Measurements from ENCODE around the gene TNFRSF1B.
A peak's percentile ranks its signal among the peaks of the same experiment; 100 is the strongest.

The TNFRSF1B gene

GRCh38 chr1:12161662-12162458, 4.9 kb upstream of the TNFRSF1B start (continued):
- TF ChIP-seq ZNF530 (tag by site-specific recombination; IDR thresholded peaks at IDR 0.05; ENCODE audit: low read depth) (no peak), HOXC10 (CRISPR knock-in tag; IDR thresholded peaks at IDR 0.05) (no peak), ZNF624 (tag by site-specific recombination; IDR thresholded peaks at IDR 0.05) (no peak), ZBTB11 (tag by site-specific recombination; conservative IDR thresholded peaks at IDR 0.05; ENCODE audit: low read depth) (no peak), YY1 (tag by site-specific recombination; IDR thresholded peaks at IDR 0.05) (no peak), BCL11A (tag by site-specific recombination; IDR thresholded peaks at IDR 0.05; ENCODE audit: low read depth) (peak; percentile 46; the same call in 1 of the 2 replicates), KLF1 (tag by site-specific recombination; IDR thresholded peaks at IDR 0.05) (peak; percentile 72), EGR2 (tag by site-specific recombination; IDR thresholded peaks at IDR 0.05; ENCODE audit: low read depth) (no peak), OSR2 (tag by site-specific recombination; IDR thresholded peaks at IDR 0.05) (peak; percentile 71)

- H3K27ac ChIP-seq (ENCODE audit: extremely low read depth, low read depth, low read length) = no peak overlapping the region
Measured at GRCh38 chr1:12162459-12163137, 4.2 kb upstream of the TNFRSF1B start.

GRCh38 chr1:12163210-12163609, 3.6 kb upstream of the TNFRSF1B start:
- Histone ChIP-seq H3K36me3 (ENCODE audit: control insufficient read depth in 2 of 2, insufficient read depth in 1 of 2, low read length in 2 of 2) (no peaks in the 10 kb centered on the region), H3K4me3 (ENCODE audit: low read depth, low read length) (no peak overlapping the region), H3K4me1 (ENCODE audit: control insufficient read depth, insufficient read depth, low read length) (no peaks in the 10 kb centered on the region), H3K9me3 (ENCODE audit: control insufficient read depth, insufficient read depth, low read depth, low read length) (no peaks in the 10 kb centered on the region), H3K27ac (ENCODE audit: extremely low read depth, low read depth, low read length) (no peak overlapping the region)
- CTCF ChIA-PET = interaction anchor here (3.0 kb wide), 1 partner anchor 38 kb away, joined by 15 read pairs; no protein-coding TSS in a partner anchor
- TF ChIP-seq ZNF146 (tag by site-specific recombination; IDR thresholded peaks at IDR 0.05) = no peak
- 0 out of 2 replicates have a peak, but pooled peaks have one; percentile 3 for TF ChIP-seq ZNF24 (tag by site-specific recombination; IDR thresholded peaks at IDR 0.05)
- POLR2A ChIA-PET = no interaction called here

More at GRCh38 chr1:12162459-12163137, 4.2 kb upstream of the TNFRSF1B start:
- Histone ChIP-seq H3K4me3 (ENCODE audit: low read depth, low read length) (no peak overlapping the region), H3K36me3 (ENCODE audit: control insufficient read depth in 2 of 2, insufficient read depth in 1 of 2, low read length in 2 of 2) (no peaks in the 10 kb centered on the region), H3K9me3 (ENCODE audit: control insufficient read depth, insufficient read depth, low read depth, low read length) (no peaks in the 10 kb centered on the region), H3K4me1 (ENCODE audit: control insufficient read depth, insufficient read depth, low read length) (no peaks in the 10 kb centered on the region)
- TF ChIP-seq PRDM4 (tag by site-specific recombination; IDR thresholded peaks at IDR 0.05) (no peak), ZBTB20 (tag by site-specific recombination; IDR thresholded peaks at IDR 0.05) (peak; percentile 5; the same call in 1 of the 2 replicates), ZNF433 (tag by site-specific recombination; IDR thresholded peaks at IDR 0.05; ENCODE audit: low read depth) (no peak), ZNF350 (tag by site-specific recombination; IDR thresholded peaks at IDR 0.05) (no peak), ZNF629 (tag by site-specific recombination; IDR thresholded peaks at IDR 0.05) (no peak), ZNF24 (tag by site-specific recombination; IDR thresholded peaks at IDR 0.05) (peak; percentile 42; the same call in 1 of the 2 replicates)
- ChIA-PET POLR2A (interaction anchor here (0.7 to 1.8 kb wide), 3 partner anchors 12 to 20 kb away, joined by 3 to 5 read pairs (median 3); no protein-coding TSS in a partner anchor), CTCF (interaction anchor here (0.8 to 3.0 kb wide), 3 partner anchors 13 to 45 kb away, joined by 3 to 15 read pairs (median 3); no protein-coding TSS in a partner anchor)

Measured in HEK293 (cell line).